GM13977 (cell line): ENCODE measurements around the gene SEC11C.

ENCODE experiments used
- DNase-seq: peaks from one replicate; pipeline ENCODE4 v3.0.0; 2012; ENCODE audit warnings: low spot score
- CTCF ChIP-seq: IDR thresholded peaks from 2 replicates; pipeline ENCODE4 v1.5.1; 2012; ENCODE audit warnings: mild to moderate bottlenecking, control low read depth; ENCODE audit not compliant: insufficient read depth; ENCODE audit errors: extremely low read depth, missing control alignments
- in situ Hi-C: fragments of 300-500 bp; cut with MboI; formaldehyde crosslinking; loops from one replicate; pipeline ENCODE4 v1.12.0; 2022; ENCODE audit warnings: low sequenced_read_pairs, low pct_unique_long_range_greater_than_20kb, mixed read lengths, inconsistent platforms; ENCODE audit not compliant: unreplicated experiment

SEC11C gene

GRCh38 chr18:59143441-59143840, 3.8 kb downstream of the SEC11C start:
- DNase-seq, result peak; percentile 57
- TF ChIP-seq CTCF, result no peak
- in situ Hi-C loops, result no loop called here

- in situ Hi-C loops, result no loop called here
- DNase-seq, result no peak
- no peak for TF ChIP-seq CTCF
Observed at GRCh38 chr18:59144483-59144882, 4.8 kb downstream of the SEC11C start.

- in situ Hi-C loops, result no loop called here
- DNase-seq, result no peak
- no peak for TF ChIP-seq CTCF
Observed at GRCh38 chr18:59145055-59145454, 5.4 kb downstream of the SEC11C start.

- no peak for DNase-seq
- no peak for TF ChIP-seq CTCF
- in situ Hi-C loops, result no loop called here
Observed at GRCh38 chr18:59148192-59148591, 8.5 kb downstream of the SEC11C start.

- TF ChIP-seq CTCF, result no peak
- in situ Hi-C loops, result no loop called here
- DNase-seq, result no peak
Observed at GRCh38 chr18:59149007-59149406, 9.3 kb downstream of the SEC11C start.

- TF ChIP-seq CTCF, result no peak
- DNase-seq, result no peak
- in situ Hi-C loops, result no loop called here
Observed at GRCh38 chr18:59149416-59149815, 9.7 kb downstream of the SEC11C start.

GRCh38 chr18:59150236-59150635, 10.6 kb downstream of the SEC11C start:
- no peak for DNase-seq
- TF ChIP-seq CTCF, result no peak
- in situ Hi-C loops, result no loop called here
